ENCODE measurements around the gene PIK3AP1. TPM values are rescaled to one million over a fixed set of nuclear protein-coding genes. Genes with fewer than 3 reads are reported as not detected.

Gene PIK3AP1
- total and polyA plus RNA-seq, 2 of the 8 experiments (the other 6 are each of a cell fraction or from before 2014, with no cell fraction given), result 1.9 to 4.5 TPM

DNA sequence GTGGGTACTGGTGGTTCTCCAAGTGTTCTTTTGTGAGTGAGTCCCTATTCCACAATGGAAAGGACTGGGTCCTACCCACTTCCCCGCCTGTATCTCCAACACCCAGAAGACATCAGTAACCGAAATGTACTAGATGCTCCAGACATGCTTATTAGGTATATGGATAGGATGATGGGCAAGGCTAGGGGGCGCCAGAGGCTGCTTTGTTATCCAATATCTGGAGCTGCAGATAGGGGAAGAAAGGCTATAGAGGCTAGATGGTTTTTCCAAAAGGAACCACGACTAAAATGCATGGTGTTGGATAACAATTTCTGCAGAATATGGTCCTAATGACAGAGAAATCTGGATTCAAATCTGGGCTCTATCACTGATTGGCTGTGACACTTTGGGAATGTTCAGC, 77.3 kb downstream of the PIK3AP1 start:
- Histone ChIP-seq H2AFZ (ENCODE audit: low read length) (no peak overlapping the region), H2AK5ac (ENCODE audit: low read depth, low read length) (no peak overlapping the region), H3K9ac (replicated peaks in 1 of 4; ENCODE audit: extremely low read depth in 1 of 4, low read depth in 3 of 4, low read length in 3 of 4) (no peak overlapping the region), H3K36me3 (ENCODE audit: control insufficient read depth in 2 of 4, insufficient read depth in 4 of 4, low read length in 3 of 4) (no peaks in the 10 kb centered on the region), H2BK20ac (ENCODE audit: low read length) (no peak overlapping the region), H3K79me1 (ENCODE audit: low read depth, low read length) (no peaks in the 10 kb centered on the region), H4K91ac (replicated peaks; ENCODE audit: insufficient read length, low read length) (no peak overlapping the region), H3K79me2 (ENCODE audit: control insufficient read depth in 1 of 2, insufficient read depth in 2 of 2, low read length in 2 of 2) (no peaks in the 10 kb centered on the region), H3K9me3 (ENCODE audit: insufficient read depth in 2 of 2, low read depth in 1 of 2, low read length in 1 of 2) (no peaks in the 10 kb centered on the region), H3K23ac (ENCODE audit: insufficient read length) (no peak overlapping the region), H3K4me3 (ENCODE audit: extremely low read depth in 1 of 4, insufficient read depth in 2 of 4, low read depth in 3 of 4, low read length in 4 of 4) (no peak overlapping the region), H2BK120ac (replicated peaks; ENCODE audit: low read depth, low read length) (no peak overlapping the region), H3K4me2 (ENCODE audit: insufficient read depth in 1 of 2, low read depth in 2 of 2, low read length in 2 of 2) (no peak overlapping the region), H3K14ac (ENCODE audit: insufficient read length) (no peak overlapping the region), H4K20me1 (replicated peaks in 1 of 2; ENCODE audit: control insufficient read depth in 1 of 2, insufficient read depth in 2 of 2, low read length in 2 of 2) (no peaks in the 10 kb centered on the region), H2BK15ac (ENCODE audit: low read length) (no peak overlapping the region), H2BK12ac (ENCODE audit: low read depth, low read length) (no peak overlapping the region), H3K18ac (ENCODE audit: extremely low read depth, low read length) (no peak overlapping the region), H3K27ac (ENCODE audit: low read depth, low read length) (no peak overlapping the region), H4K5ac (ENCODE audit: insufficient read length, low read depth, low read length) (no peak overlapping the region), H3K27me3 (replicated peaks in 1 of 4; ENCODE audit: control insufficient read depth in 3 of 4, extremely low read depth in 1 of 4, insufficient read depth in 3 of 4, low read length in 3 of 4) (no peaks in the 10 kb centered on the region), H2BK5ac (ENCODE audit: low read depth, low read length) (no peak overlapping the region), H3K4me1 (replicated peaks in 1 of 4; ENCODE audit: control insufficient read depth in 3 of 4, insufficient read depth in 4 of 4, low read length in 3 of 4) (no peaks in the 10 kb centered on the region), H3K56ac (replicated peaks; ENCODE audit: insufficient read length, low read depth, low read length) (no peak overlapping the region), H3K4ac (replicated peaks; ENCODE audit: insufficient read length, low read depth, low read length) (no peak overlapping the region), H4K8ac (ENCODE audit: extremely low read depth, insufficient read depth, low read length) (no peak overlapping the region), H3K23me2 (ENCODE audit: low read depth, low read length) (no peaks in the 10 kb centered on the region; the same call in 1 of the 2 replicates)
- TF ChIP-seq YY1 (IDR thresholded peaks at IDR 0.05; ENCODE audit: low read depth, low read length), result no peak
- TF ChIP-seq POLR2A (IDR thresholded peaks at IDR 0.05; ENCODE audit: control extremely low read depth in 1 of 2, low read depth in 2 of 2, low read length in 2 of 2), result no peak
- TF ChIP-seq, protein P1, sequence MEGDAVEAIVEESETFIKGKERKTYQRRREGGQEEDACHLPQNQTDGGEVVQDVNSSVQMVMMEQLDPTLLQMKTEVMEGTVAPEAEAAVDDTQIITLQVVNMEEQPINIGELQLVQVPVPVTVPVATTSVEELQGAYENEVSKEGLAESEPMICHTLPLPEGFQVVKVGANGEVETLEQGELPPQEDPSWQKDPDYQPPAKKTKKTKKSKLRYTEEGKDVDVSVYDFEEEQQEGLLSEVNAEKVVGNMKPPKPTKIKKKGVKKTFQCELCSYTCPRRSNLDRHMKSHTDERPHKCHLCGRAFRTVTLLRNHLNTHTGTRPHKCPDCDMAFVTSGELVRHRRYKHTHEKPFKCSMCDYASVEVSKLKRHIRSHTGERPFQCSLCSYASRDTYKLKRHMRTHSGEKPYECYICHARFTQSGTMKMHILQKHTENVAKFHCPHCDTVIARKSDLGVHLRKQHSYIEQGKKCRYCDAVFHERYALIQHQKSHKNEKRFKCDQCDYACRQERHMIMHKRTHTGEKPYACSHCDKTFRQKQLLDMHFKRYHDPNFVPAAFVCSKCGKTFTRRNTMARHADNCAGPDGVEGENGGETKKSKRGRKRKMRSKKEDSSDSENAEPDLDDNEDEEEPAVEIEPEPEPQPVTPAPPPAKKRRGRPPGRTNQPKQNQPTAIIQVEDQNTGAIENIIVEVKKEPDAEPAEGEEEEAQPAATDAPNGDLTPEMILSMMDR (IDR thresholded peaks at IDR 0.05; ENCODE audit: control extremely low read depth in 1 of 3, insufficient read depth in 1 of 3, low read depth in 1 of 3, low read length in 3 of 3), result peak in 2 of 3 experiments; percentile 85 to 89; a peak in 3 of 4 replicates
- no peak for TF ChIP-seq SIX5 (IDR thresholded peaks at IDR 0.05; ENCODE audit: low read depth, low read length)
- TF ChIP-seq RAD21 (IDR thresholded peaks at IDR 0.05 in 1 of 2, conservative IDR thresholded peaks at IDR 0.05 in 1 of 2; ENCODE audit: low read depth in 2 of 2, low read length in 2 of 2), result peak; percentile 81 to 87
- TF ChIP-seq EP300 (IDR thresholded peaks at IDR 0.05; ENCODE audit: borderline replicate concordance in 1 of 2, low read depth in 2 of 2, low read length in 2 of 2), result no peak
- ChIA-PET CTCF (ENCODE audit: partially characterized antibody) (interaction anchor here (0.6 to 6.2 kb wide), 26 partner anchors 9 to 425 kb away, joined by 3 to 57 read pairs (median 4); no protein-coding TSS in a partner anchor), POLR2A (ENCODE audit: partially characterized antibody) (interaction anchor here (1.0 kb wide), 1 partner anchor 190 kb away, joined by 3 read pairs; no protein-coding TSS in a partner anchor)
- 62% methylated on average over 4 of the region's 4 CpGs; no CpG with 5 or more reads in 1 of the 2 experiments for WGBS, 2 experiments (ENCODE audit: extremely low coverage in 1 of 2, insufficient coverage in 1 of 2, insufficient read length in 1 of 2, insufficient replicate concordance in 2 of 2, low coverage in 1 of 2, low lambda C conversion rate in 2 of 2, missing lambda C conversion rate in 1 of 2)
- FAIRE-seq (peak; percentile 68), DNase-seq (ENCODE audit: low read depth in 1 of 2, low spot score in 2 of 2) (peak; percentile 13 to 82)

Data from H1 (cell line).